HG03457 (cell line): ENCODE data around the gene CCDC149.

Experiments used
- ATAC-seq: cut with Tn5 transposase; IDR thresholded peaks from one replicate; pipeline ENCODE4 v1.9.1; 2021; ENCODE audit warnings: moderate number of reproducible peaks; ENCODE audit not compliant: unreplicated experiment

CCDC149 gene

GRCh38 chr4:24912252-24913118 lies at the start of gene CCDC149:
Gene CCDC149 (minus strand): TSS chr4:24913042. CDS start chr4:24912864, 178 bp downstream.
- no peak for ATAC-seq

GRCh38 chr4:24957886-24958285 lies 45.0 kb upstream of the CCDC149 start:
- no peak for ATAC-seq

- no peak for ATAC-seq
Measured at GRCh38 chr4:24956763-24957162, 43.9 kb upstream of the CCDC149 start.

GRCh38 chr4:24956091-24956490 lies 43.2 kb upstream of the CCDC149 start:
- no peak for ATAC-seq

- ATAC-seq = no peak
Measured at GRCh38 chr4:24952667-24953066, 39.8 kb upstream of the CCDC149 start.

- no peak for ATAC-seq
Measured at GRCh38 chr4:24949970-24950369, 37.1 kb upstream of the CCDC149 start.

- no peak for ATAC-seq
Measured at GRCh38 chr4:24937917-24938281, 25.1 kb upstream of the CCDC149 start.

- no peak for ATAC-seq
Measured at GRCh38 chr4:24937176-24937916, 24.5 kb upstream of the CCDC149 start.

- no peak for ATAC-seq
Measured at GRCh38 chr4:24935856-24936255, 23.0 kb upstream of the CCDC149 start.

- ATAC-seq = no peak
Measured at GRCh38 chr4:24934311-24934710, 21.5 kb upstream of the CCDC149 start.

- no peak for ATAC-seq
Measured at GRCh38 chr4:24933684-24934275, 20.9 kb upstream of the CCDC149 start.

- no peak for ATAC-seq
Measured at GRCh38 chr4:24932515-24933225, 19.8 kb upstream of the CCDC149 start.

- ATAC-seq = no peak
Measured at GRCh38 chr4:24930151-24930550, 17.3 kb upstream of the CCDC149 start.

GRCh38 chr4:24928708-24929107 lies 15.9 kb upstream of the CCDC149 start:
- no peak for ATAC-seq

GRCh38 chr4:24927049-24927448 lies 14.2 kb upstream of the CCDC149 start:
- no peak for ATAC-seq

GRCh38 chr4:24924309-24924781 lies 11.5 kb upstream of the CCDC149 start:
- no peak for ATAC-seq

GRCh38 chr4:24923550-24923949 lies 10.7 kb upstream of the CCDC149 start:
- ATAC-seq = no peak

- no peak for ATAC-seq
Measured at GRCh38 chr4:24923002-24923401, 10.2 kb upstream of the CCDC149 start.

GRCh38 chr4:24922416-24922815 lies 9.6 kb upstream of the CCDC149 start:
- ATAC-seq = no peak

- no peak for ATAC-seq
Measured at GRCh38 chr4:24921491-24921890, 8.6 kb upstream of the CCDC149 start.

- no peak for ATAC-seq
Measured at GRCh38 chr4:24920008-24920407, 7.2 kb upstream of the CCDC149 start.
